Choroid plexus epithelial cell (primary cell): ENCODE data around the gene ZFYVE28.

Experiments
- DNase-seq: peaks from one replicate; pipeline ENCODE4 v3.0.0-alpha.2; 2010; ENCODE audit warnings: low read depth
- H3K4me3 ChIP-seq: 2 replicates; pipeline ENCODE4 v1.5.1; 2011; ENCODE audit warnings: low read depth, mild to moderate bottlenecking, control low read depth, low read length, moderate library complexity
- TF ChIP-seq, protein P1 (sequence below): conservative IDR thresholded peaks from 2 replicates; pipeline ENCODE4 v1.5.1; 2011; ENCODE audit warnings: low read depth, mild to moderate bottlenecking, control low read depth, inconsistent platforms, low read length, moderate library complexity

Gene ZFYVE28

DNA sequence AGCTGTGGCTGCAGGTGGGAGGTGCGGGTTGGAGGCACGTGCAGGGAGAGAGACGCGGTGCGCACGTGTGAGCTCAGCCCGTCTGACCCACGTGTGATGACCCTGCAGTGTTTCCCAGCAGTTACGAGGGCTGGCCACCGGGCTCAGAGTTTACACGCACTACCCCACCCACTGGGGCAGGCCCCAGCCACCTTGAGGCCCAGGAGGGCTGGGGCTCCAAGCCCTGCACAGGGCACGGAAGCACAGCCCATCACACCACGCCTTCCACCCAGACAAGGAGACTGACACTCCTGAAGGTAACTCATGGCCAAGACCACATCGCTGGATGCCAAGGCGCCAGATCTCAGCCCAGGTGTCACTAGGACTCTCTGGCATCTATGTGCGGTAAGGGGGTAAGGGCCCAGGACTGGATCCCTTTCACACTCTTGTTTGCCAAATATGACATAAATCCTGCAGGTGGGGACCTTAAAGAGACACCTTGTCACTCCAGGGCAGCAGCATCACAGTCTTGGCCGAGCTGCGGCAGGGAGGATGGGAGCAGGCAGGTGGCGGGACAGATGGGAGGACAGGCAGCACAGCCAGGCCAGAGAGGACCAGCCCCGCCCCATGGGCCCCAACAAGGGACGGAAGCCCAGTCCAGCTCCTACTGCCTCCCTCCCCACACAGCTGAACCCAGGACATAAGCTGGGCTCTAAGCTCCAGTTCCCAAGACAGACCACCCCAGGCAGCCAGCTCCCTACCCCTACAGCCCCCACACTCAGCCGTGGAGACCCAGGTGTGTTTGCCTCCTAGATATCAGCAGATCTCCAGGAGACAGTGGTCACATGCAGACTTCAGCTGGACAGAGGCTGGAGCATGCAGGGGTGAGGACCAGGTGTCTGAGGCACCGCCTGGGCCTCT lies 56.8 kb downstream of the ZFYVE28 start:
- TF ChIP-seq, protein P1, sequence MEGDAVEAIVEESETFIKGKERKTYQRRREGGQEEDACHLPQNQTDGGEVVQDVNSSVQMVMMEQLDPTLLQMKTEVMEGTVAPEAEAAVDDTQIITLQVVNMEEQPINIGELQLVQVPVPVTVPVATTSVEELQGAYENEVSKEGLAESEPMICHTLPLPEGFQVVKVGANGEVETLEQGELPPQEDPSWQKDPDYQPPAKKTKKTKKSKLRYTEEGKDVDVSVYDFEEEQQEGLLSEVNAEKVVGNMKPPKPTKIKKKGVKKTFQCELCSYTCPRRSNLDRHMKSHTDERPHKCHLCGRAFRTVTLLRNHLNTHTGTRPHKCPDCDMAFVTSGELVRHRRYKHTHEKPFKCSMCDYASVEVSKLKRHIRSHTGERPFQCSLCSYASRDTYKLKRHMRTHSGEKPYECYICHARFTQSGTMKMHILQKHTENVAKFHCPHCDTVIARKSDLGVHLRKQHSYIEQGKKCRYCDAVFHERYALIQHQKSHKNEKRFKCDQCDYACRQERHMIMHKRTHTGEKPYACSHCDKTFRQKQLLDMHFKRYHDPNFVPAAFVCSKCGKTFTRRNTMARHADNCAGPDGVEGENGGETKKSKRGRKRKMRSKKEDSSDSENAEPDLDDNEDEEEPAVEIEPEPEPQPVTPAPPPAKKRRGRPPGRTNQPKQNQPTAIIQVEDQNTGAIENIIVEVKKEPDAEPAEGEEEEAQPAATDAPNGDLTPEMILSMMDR = no peak
- H3K4me3 ChIP-seq = no peak overlapping the region

DNA sequence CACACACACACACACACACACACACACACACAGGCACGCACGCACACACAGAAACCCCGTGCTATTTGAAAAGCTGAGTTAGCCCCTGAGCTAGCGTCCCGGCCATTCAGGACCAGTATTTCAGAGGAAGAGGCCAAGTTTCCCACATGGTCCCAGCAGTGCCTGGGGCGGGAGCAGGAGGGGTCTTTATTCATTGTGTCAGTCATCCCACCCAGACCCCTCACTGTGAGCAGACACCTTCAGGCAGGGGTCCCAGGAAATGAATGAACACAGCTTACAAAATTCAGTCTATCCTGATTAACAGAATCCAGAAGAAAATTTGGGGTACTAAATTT lies 58.1 kb downstream of the ZFYVE28 start:
- DNase-seq = no peak
- TF ChIP-seq, protein P1 = no peak
- no peak overlapping the region for H3K4me3 ChIP-seq

More for the DNA sequence above, 56.8 kb downstream of the ZFYVE28 start:
- DNase-seq = no peak

DNA sequence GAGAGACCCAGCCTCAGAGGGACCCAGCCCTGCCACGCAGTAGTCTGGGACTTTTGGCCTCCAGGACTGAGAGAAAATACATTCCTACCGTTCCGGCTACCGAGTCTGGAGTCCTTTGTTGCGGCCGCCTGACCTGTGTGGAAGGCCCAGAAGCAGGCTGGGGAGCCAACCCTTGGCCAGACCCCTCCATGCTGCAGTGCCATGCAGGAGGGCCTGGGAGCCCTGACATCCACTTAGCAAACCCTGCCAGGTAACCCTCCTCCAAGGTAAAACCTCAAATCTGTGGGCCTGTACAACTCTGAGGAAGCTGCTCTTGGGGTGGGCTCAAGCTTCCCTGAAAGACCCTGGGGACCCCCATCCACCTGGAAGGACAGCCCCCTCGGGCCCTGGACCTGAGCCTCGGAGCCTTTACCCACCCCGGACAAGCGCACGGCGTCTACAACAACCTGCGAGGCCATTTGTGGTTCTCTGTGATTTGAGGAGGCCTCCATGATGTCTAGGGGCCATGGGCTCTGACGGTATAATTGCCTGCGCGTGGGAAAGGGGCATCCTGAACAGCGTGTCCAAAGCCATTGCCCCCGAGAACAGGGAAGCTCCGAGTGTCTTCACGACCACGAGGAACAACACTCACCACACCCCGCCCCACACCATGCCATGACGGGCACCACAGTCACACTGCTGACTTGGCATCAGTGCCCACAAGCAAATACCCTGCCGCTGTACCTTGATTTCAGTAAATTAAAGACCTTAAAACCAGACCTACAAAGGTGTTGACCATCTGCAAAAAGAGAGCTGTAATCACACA lies 58.7 kb downstream of the ZFYVE28 start:
- DNase-seq = no peak
- TF ChIP-seq, protein P1 = no peak

DNA sequence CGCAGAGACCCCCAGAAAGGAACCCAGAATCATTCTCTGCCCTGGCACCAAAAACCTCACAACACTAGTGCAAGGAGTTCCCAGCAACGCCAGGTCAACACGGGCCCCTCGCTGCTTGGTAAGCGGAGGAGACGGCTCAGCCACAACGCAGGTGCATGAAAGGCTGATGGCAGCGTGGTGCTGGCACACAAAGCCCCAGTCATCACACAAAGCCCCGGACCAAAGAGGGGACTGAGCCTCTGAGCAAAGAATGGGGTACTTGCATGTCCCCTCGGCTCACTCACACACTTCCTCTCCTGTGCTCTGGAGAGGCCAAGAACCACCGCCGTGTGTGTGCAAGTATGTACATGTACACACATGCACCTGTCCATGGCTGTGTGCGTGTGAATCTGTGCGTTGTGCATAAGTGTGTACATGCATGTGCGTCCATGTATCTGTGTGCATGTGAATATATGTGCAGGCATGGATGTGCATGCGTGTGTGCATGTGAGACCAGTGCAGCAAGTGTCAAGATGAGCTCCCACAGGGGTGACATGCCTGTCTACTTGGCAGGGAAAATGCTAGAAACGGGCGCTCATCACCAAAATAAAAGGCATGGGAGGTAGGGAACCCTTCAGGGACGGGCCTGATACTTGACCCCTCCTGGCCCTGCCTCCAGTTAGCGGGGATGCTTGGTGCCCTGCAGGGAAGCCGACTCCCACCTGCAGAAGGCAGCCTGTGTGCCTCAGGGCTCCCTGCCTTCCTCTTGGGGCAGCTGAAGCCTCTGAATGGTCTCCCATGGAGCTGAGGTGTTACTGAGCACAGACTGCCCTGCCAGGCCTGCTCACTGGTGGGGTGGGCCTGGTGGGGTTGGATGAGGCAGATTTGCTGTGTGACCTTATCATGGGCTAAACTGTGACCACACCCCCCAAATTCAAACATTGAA lies 60.4 kb downstream of the ZFYVE28 start:
- DNase-seq = no peak
- TF ChIP-seq, protein P1 = no peak
- H3K4me3 ChIP-seq = no peak overlapping the region

More for the DNA sequence above, 58.7 kb downstream of the ZFYVE28 start:
- H3K4me3 ChIP-seq = no peak overlapping the region

DNA sequence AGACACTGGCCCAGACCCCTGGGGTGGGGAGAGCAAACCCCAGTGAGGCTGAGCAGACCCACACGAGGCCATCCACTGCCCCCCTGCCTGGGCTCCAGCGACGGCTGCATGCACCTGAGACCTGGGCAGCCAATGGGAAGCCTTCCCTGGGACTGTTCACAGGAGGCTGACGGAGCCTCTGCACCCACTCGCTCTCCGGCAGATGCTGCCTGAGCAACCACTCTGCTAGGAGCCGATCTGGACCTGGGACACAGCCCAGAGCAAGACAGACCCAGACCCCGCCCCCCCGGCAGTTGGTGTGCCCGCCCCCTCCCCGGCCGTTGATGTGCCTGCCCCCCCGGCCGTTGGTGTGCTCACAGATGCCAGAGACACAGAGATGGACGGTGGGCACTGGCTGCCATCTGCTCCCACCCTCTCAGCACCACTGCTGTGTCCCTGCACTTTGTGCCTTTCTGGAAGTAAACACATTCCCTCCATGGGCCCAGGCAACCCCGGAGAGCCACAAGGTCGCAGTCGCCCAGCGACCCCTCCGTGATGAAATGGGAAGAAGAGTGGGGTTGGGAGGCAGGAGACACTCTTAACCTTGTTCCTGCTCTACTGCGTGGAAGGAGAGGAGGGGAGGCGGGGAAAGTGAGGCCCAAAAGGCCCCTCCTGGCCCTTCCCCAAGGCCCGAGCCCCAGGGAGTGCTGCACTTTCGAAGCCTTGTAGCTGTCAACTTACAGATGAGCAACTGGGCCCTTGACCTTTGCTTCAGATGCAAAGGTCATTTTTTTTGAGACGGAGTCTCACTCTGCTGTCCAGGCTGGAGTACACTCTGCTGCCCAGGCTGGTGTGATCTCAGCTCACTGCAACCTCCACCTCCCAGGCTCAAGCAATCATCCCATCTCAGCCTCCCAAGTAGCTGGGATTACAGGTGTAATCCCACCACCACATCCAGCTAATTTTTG lies 62.0 kb downstream of the ZFYVE28 start:
- TF ChIP-seq, protein P1 = no peak
- DNase-seq = no peak
- H3K4me3 ChIP-seq = no peak overlapping the region
